SK-N-SH (cell line): ENCODE data around the gene ZNF385A. TPM values are rescaled to one million over a fixed set of nuclear protein-coding genes. Genes with fewer than 3 reads are reported as not detected.

Source experiments
- CTCF ChIA-PET: fragments of 300-600, 350-600 bp; formaldehyde crosslinking; extraction: SDS; loops from one replicate; lab custom pipeline; 2021; lab: Yijun Ruan, JAX
- POLR2A ChIA-PET: fragments of 350-600 bp; sonication (Branson Sonifier 250); formaldehyde crosslinking; extraction: SDS; loops from one replicate; lab custom pipeline; 2020; ENCODE audit warnings: antibody characterized with exemption, inconsistent platforms; lab: Yijun Ruan, JAX
- DNase-seq: peaks from one replicate; pipeline ENCODE4 v3.0.0; 2012
- H2AFZ ChIP-seq: fragments of 200-600 bp; sonication (generic); 2 replicates; pipeline ENCODE4 v1.8.1; 2016; ENCODE audit warnings: antibody characterized with exemption, mild to moderate bottlenecking, low read depth
- H3F3A ChIP-seq: fragments of 200-600 bp; sonication (generic); replicated peaks from 2 replicates; pipeline ENCODE3; 2016; ENCODE audit warnings: antibody characterized with exemption, mild to moderate bottlenecking; ENCODE audit not compliant: insufficient read depth
- H3K27ac ChIP-seq, 2 experiments: fragments of 200-500 bp in 1 of 2; fragments of 200-600 bp in 1 of 2; sonication (Bioruptor generic) in 1 of 2; sonication (generic), shearing (Covaris generic) in 1 of 2; 2 replicates each; pipeline versions ENCODE4 v1.5.1 to v1.6.1; 2014 to 2016; ENCODE audit warnings: low read depth in 2 of 2, inconsistent platforms in 1 of 2, low read length in 1 of 2, mild to moderate bottlenecking in 1 of 2, mixed read lengths in 1 of 2
- H3K27me3 ChIP-seq: fragments of 200-600 bp; sonication (generic), shearing (Covaris generic); 2 replicates; pipeline ENCODE4 v1.6.1; 2016; ENCODE audit warnings: mixed run types; ENCODE audit not compliant: insufficient read depth
- H3K36me3 ChIP-seq, 2 experiments: fragments of 200-500 bp in 1 of 2; fragments of 200-600 bp in 1 of 2; sonication (Bioruptor generic) in 1 of 2; sonication (generic) in 1 of 2; replicated peaks in 1 of 2; 2 replicates each; pipeline versions ENCODE3 to v1.5.1; 2014 to 2016; ENCODE audit warnings: low read length in 1 of 2, mild to moderate bottlenecking in 1 of 2; ENCODE audit not compliant: insufficient read depth in 2 of 2, control insufficient read depth in 1 of 2
- H3K4me1 ChIP-seq, 2 experiments: fragments of 200-500 bp in 1 of 2; fragments of 200-600 bp in 1 of 2; sonication (Bioruptor generic) in 1 of 2; sonication (generic), shearing (Covaris generic) in 1 of 2; 2 replicates each; pipeline versions ENCODE4 v1.5.1 to v1.6.1; 2014 to 2016; ENCODE audit warnings: low read depth in 1 of 2, low read length in 1 of 2, mixed run types in 1 of 2; ENCODE audit not compliant: insufficient read depth in 2 of 2, control insufficient read depth in 1 of 2
- H3K4me2 ChIP-seq: fragments of 200-600 bp; sonication (generic), shearing (Covaris generic); 2 replicates; pipeline ENCODE4 v1.6.1; 2017; ENCODE audit warnings: mixed run types
- H3K4me3 ChIP-seq, 2 experiments: fragments of 200-500 bp in 1 of 2; fragments of 200-600 bp in 1 of 2; sonication (Bioruptor generic) in 1 of 2; sonication (generic), shearing (Covaris generic) in 1 of 2; 2 replicates each; pipeline versions ENCODE4 v1.5.1 to v1.8.1; 2014 to 2016; ENCODE audit warnings: low read depth in 2 of 2, inconsistent platforms in 1 of 2, low read length in 1 of 2, mild to moderate bottlenecking in 1 of 2, mixed read lengths in 1 of 2, moderate library complexity in 1 of 2
- H3K79me2 ChIP-seq: fragments of 200-600 bp; sonication (generic); 2 replicates; pipeline ENCODE4 v1.8.1; 2017; ENCODE audit warnings: mild to moderate bottlenecking; ENCODE audit not compliant: insufficient read depth
- H3K9ac ChIP-seq: fragments of 200-600 bp; sonication (generic); 2 replicates; pipeline ENCODE4 v1.6.1; 2017; ENCODE audit warnings: mixed run types
- H3K9me2 ChIP-seq: fragments of 200-600 bp; sonication (generic); 2 replicates; pipeline ENCODE4 v1.6.1; 2017; ENCODE audit warnings: mixed run types
- H3K9me3 ChIP-seq: fragments of 200-600 bp; sonication (generic); 2 replicates; pipeline ENCODE4 v1.6.1; 2017; ENCODE audit warnings: mixed run types, mild to moderate bottlenecking, moderate library complexity
- H4K20me1 ChIP-seq: fragments of 200-600 bp; sonication (generic); 2 replicates; pipeline ENCODE4 v1.6.1; 2017; ENCODE audit warnings: mild to moderate bottlenecking, mixed run types; ENCODE audit not compliant: insufficient read depth
- CHD2 ChIP-seq: fragments of 150-350 bp; IDR thresholded peaks from 2 replicates; pipeline ENCODE4 v1.6.1; 2018; ENCODE audit warnings: low read length; ENCODE audit not compliant: partially characterized antibody
- EP300 ChIP-seq, 2 experiments: IDR thresholded peaks; 2 replicates each; pipeline versions ENCODE4 v1.4.0 to v1.6.1; 2012; ENCODE audit warnings: borderline replicate concordance in 1 of 2, low read depth in 1 of 2, low read length in 1 of 2
- FOXM1 ChIP-seq: IDR thresholded peaks from 2 replicates; pipeline ENCODE4 v1.4.0; 2012; ENCODE audit warnings: low read depth, mild to moderate bottlenecking
- JUND ChIP-seq: IDR thresholded peaks from 2 replicates; pipeline ENCODE4 v1.4.0; 2012
- MEF2A ChIP-seq: IDR thresholded peaks from 2 replicates; pipeline ENCODE4 v1.4.0; 2012; ENCODE audit warnings: low read depth, borderline replicate concordance
- NFIC ChIP-seq: IDR thresholded peaks from 2 replicates; pipeline ENCODE4 v1.4.0; 2012; ENCODE audit warnings: borderline replicate concordance
- POLR2AphosphoS5 ChIP-seq: IDR thresholded peaks from 2 replicates; pipeline ENCODE4 v1.6.1; 2012; ENCODE audit warnings: low read depth, low read length
- RAD21 ChIP-seq: IDR thresholded peaks from 2 replicates; pipeline ENCODE4 v1.6.1; 2012; ENCODE audit warnings: mild to moderate bottlenecking, low read length
- RXRA ChIP-seq: IDR thresholded peaks from 2 replicates; pipeline ENCODE4 v1.4.0; 2012; ENCODE audit warnings: low read depth, mild to moderate bottlenecking, borderline replicate concordance
- SMC3 ChIP-seq: IDR thresholded peaks from 2 replicates; pipeline ENCODE4 v1.6.1; 2012; ENCODE audit warnings: low read depth, low read length, improper control_type of control experiment
- TAF1 ChIP-seq: IDR thresholded peaks from 2 replicates; pipeline ENCODE4 v1.6.1; 2012; ENCODE audit warnings: low read depth, mild to moderate bottlenecking, low read length, moderate library complexity, borderline replicate concordance
- TEAD4 ChIP-seq: IDR thresholded peaks from 2 replicates; pipeline ENCODE4 v1.4.0; 2012; ENCODE audit warnings: mild to moderate bottlenecking, borderline replicate concordance; ENCODE audit not compliant: insufficient read depth
- YY1 ChIP-seq: IDR thresholded peaks from 2 replicates; pipeline ENCODE4 v1.4.0; 2012; ENCODE audit warnings: low read depth, mild to moderate bottlenecking
- WGBS: methylation state at CpG from one replicate; pipeline ENCODE4 v1.1.6; 2017; ENCODE audit warnings: low lambda C conversion rate; 5-methylcytosine and 5-hydroxymethylcytosine counted together
- polyA plus RNA-seq, 3 experiments: library from polyadenylated mRNA; depleted of rRNA; stranded (reverse); fragments of >200 nt; gene quantifications; 2 replicates each; pipeline ENCODE4 v1.2.3, GENCODE V29; 2012
- TF ChIP-seq, protein P1 (sequence below): IDR thresholded peaks from 2 replicates; pipeline ENCODE4 v1.4.0; 2012; ENCODE audit warnings: low read depth, borderline replicate concordance
- TF ChIP-seq, protein P2 (sequence below): IDR thresholded peaks from 2 replicates; pipeline ENCODE4; 2012
- TF ChIP-seq, protein P3 (sequence below): fragments of 150-350 bp; IDR thresholded peaks from 2 replicates; pipeline ENCODE4 v1.6.1; 2016; ENCODE audit warnings: mild to moderate bottlenecking, low read depth, low read length
- TF ChIP-seq, protein P4 (sequence below): fragments of 200-600 bp; sonication (generic); IDR thresholded peaks from 2 replicates; pipeline ENCODE4 v1.6.1; 2017; ENCODE audit warnings: antibody characterized with exemption, mild to moderate bottlenecking, moderate library complexity
- TF ChIP-seq, protein P5 (sequence below): IDR thresholded peaks from 2 replicates; pipeline ENCODE4 v1.4.0; 2012; ENCODE audit warnings: low read depth, borderline replicate concordance

The ZNF385A gene
- polyA plus RNA-seq, 1 of the 3 experiments (the other 2 are of a cell fraction) = 2.6 TPM

DNA sequence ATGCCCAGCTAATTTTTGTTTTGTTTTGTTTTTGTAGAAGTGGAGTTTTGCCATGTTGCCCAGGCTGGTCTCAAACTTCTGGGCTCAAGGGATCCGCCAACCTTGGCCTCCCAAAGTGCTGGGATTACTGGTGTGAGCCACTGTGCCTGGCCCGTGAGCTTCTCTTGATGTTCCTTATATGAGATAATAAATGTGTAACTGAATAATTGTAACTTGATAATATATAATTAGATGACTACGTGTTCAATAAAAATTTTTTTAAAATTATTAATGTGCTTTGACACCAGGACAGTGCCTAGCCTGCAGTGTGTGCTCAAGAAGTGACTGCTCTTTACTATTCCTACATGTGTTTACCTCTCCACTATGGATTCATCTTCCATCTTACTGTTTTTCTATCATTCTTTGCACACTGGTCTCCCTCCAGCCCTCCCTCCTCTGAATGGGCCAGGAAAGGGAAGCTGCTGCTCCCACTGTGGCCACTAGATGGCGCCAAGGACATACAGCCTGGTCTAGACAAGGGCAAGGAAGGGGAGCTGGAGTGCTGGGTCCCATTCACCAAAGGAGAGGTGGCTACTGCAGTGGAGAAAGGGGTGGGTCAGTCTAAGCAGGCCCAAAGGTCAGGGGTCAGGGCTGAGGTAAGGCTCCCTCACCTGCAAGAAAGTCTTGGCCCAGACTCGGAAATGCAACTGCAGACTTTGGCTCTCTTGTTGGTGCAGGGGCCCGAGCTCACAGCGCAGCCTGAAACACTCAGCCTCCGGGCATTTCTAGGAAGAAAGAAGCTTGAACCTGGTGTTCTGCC is 14.7 kb upstream of the ZNF385A start (continued):
- TF ChIP-seq, protein P1, sequence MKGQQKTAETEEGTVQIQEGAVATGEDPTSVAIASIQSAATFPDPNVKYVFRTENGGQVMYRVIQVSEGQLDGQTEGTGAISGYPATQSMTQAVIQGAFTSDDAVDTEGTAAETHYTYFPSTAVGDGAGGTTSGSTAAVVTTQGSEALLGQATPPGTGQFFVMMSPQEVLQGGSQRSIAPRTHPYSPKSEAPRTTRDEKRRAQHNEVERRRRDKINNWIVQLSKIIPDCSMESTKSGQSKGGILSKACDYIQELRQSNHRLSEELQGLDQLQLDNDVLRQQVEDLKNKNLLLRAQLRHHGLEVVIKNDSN = no peak
- TF ChIP-seq FOXM1 = no peak
- TF ChIP-seq, protein P2, sequence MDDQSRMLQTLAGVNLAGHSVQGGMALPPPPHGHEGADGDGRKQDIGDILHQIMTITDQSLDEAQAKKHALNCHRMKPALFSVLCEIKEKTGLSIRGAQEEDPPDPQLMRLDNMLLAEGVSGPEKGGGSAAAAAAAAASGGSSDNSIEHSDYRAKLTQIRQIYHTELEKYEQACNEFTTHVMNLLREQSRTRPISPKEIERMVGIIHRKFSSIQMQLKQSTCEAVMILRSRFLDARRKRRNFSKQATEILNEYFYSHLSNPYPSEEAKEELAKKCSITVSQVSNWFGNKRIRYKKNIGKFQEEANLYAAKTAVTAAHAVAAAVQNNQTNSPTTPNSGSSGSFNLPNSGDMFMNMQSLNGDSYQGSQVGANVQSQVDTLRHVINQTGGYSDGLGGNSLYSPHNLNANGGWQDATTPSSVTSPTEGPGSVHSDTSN = no peak
- peak; percentile 96 for TF ChIP-seq SMC3

DNA sequence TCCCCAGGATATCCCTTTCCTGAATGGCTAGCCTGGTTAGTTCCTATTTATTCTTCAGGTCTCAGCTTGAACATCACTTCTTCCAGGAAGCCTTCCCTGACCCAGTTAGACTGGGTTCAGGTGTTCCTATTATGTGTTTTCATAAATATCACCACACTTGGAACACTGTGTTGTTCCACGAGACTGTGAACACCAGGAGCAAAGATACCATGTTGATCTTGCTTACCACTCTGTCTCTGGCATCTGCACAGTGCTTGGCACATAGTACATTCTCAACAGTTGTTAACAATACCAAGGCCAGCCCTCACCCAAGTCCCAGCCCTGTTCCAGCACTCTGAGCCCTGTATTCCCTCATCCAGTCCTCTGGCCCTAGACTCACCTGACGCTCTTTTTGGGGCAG is 13.7 kb upstream of the ZNF385A start:
- Histone ChIP-seq H3K36me3 (peaks cover 53 to 65% of the 10 kb centered on the region in 2 experiments), H3K27me3 (no peaks in the 10 kb centered on the region), H3K4me3 (no peak overlapping the region), H3K27ac (no peak overlapping the region), H3F3A (peaks cover 22% of the 10 kb centered on the region), H3K4me2 (no peak overlapping the region), H3K9me2 (no peaks in the 10 kb centered on the region), H3K4me1 (no peaks in the 10 kb centered on the region), H3K79me2 (no peaks in the 10 kb centered on the region), H2AFZ (no peak overlapping the region), H3K9ac (no peak overlapping the region), H3K9me3 (no peaks in the 10 kb centered on the region), H4K20me1 (no peaks in the 10 kb centered on the region)
- TF ChIP-seq EP300 (IDR thresholded peaks at IDR 0.05; ENCODE audit: borderline replicate concordance in 1 of 2, low read depth in 1 of 2, low read length in 1 of 2) (no peak), TAF1 (no peak), YY1 (no peak), JUND (no peak), TEAD4 (no peak), MEF2A (no peak), CHD2 (no peak), RXRA (no peak), RAD21 (no peak), POLR2AphosphoS5 (no peak), NFIC (no peak), FOXM1 (no peak)
- TF ChIP-seq, protein P3, sequence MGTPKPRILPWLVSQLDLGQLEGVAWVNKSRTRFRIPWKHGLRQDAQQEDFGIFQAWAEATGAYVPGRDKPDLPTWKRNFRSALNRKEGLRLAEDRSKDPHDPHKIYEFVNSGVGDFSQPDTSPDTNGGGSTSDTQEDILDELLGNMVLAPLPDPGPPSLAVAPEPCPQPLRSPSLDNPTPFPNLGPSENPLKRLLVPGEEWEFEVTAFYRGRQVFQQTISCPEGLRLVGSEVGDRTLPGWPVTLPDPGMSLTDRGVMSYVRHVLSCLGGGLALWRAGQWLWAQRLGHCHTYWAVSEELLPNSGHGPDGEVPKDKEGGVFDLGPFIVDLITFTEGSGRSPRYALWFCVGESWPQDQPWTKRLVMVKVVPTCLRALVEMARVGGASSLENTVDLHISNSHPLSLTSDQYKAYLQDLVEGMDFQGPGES = no peak
- TF ChIP-seq, protein P4, sequence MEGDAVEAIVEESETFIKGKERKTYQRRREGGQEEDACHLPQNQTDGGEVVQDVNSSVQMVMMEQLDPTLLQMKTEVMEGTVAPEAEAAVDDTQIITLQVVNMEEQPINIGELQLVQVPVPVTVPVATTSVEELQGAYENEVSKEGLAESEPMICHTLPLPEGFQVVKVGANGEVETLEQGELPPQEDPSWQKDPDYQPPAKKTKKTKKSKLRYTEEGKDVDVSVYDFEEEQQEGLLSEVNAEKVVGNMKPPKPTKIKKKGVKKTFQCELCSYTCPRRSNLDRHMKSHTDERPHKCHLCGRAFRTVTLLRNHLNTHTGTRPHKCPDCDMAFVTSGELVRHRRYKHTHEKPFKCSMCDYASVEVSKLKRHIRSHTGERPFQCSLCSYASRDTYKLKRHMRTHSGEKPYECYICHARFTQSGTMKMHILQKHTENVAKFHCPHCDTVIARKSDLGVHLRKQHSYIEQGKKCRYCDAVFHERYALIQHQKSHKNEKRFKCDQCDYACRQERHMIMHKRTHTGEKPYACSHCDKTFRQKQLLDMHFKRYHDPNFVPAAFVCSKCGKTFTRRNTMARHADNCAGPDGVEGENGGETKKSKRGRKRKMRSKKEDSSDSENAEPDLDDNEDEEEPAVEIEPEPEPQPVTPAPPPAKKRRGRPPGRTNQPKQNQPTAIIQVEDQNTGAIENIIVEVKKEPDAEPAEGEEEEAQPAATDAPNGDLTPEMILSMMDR = no peak
- TF ChIP-seq, protein P5, sequence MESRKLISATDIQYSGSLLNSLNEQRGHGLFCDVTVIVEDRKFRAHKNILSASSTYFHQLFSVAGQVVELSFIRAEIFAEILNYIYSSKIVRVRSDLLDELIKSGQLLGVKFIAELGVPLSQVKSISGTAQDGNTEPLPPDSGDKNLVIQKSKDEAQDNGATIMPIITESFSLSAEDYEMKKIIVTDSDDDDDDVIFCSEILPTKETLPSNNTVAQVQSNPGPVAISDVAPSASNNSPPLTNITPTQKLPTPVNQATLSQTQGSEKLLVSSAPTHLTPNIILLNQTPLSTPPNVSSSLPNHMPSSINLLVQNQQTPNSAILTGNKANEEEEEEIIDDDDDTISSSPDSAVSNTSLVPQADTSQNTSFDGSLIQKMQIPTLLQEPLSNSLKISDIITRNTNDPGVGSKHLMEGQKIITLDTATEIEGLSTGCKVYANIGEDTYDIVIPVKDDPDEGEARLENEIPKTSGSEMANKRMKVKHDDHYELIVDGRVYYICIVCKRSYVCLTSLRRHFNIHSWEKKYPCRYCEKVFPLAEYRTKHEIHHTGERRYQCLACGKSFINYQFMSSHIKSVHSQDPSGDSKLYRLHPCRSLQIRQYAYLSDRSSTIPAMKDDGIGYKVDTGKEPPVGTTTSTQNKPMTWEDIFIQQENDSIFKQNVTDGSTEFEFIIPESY = no peak
- CTCF ChIA-PET = interaction anchor here (1.4 to 12.3 kb wide), 11 partner anchors 11 to 173 kb away, joined by 5 to 490 read pairs (median 26); partner anchors contain the start of genes GTSF1, ITGA5 and ZNF385A
- 97% methylated on average over 2 of the region's 2 CpGs for WGBS
- DNase-seq = no peak
- POLR2A ChIA-PET = no interaction called here
